H1 (cell line): ENCODE data around the gene SHMT2. TPM values are rescaled to one million over a fixed set of nuclear protein-coding genes. Genes with fewer than 3 reads are reported as not detected.

ENCODE experiments used
- CTCF ChIA-PET: fragments of 300-600 bp; sonication (Branson Sonifier 250); formaldehyde crosslinking; loops from one replicate; lab custom pipeline; 2021; ENCODE audit not compliant: partially characterized antibody; lab: Charles Lee
- POLR2A ChIA-PET: fragments of 300-600 bp; sonication (Branson Sonifier 250); formaldehyde crosslinking; loops from one replicate; lab custom pipeline; 2021; ENCODE audit warnings: inconsistent platforms; ENCODE audit not compliant: partially characterized antibody; lab: Charles Lee
- DNase-seq, 2 experiments: peaks; one replicate each; pipeline versions ENCODE4 v3.0.0 to v3.0.0-alpha.2; 2010 to 2022; ENCODE audit warnings: low spot score in 2 of 2, low read depth in 1 of 2, mixed read lengths in 1 of 2
- FAIRE-seq: peaks from 2 replicates; lab custom pipeline; 2011; peaks lifted over from hg19 to GRCh38; lab: Jason Lieb, UNC
- H2AFZ ChIP-seq: 2 replicates; pipeline ENCODE4 v1.8.1; 2012; ENCODE audit warnings: low read length, inconsistent platforms
- H2AK5ac ChIP-seq: 2 replicates; pipeline ENCODE4 v1.6.1; 2013; ENCODE audit warnings: low read depth, low read length
- H2BK120ac ChIP-seq: replicated peaks from 2 replicates; pipeline ENCODE3; 2013; ENCODE audit warnings: low read depth, low read length, inconsistent platforms
- H2BK12ac ChIP-seq: 2 replicates; pipeline ENCODE4 v1.6.1; 2013; ENCODE audit warnings: low read depth, low read length
- H2BK15ac ChIP-seq: 2 replicates; pipeline ENCODE4 v1.6.1; 2013; ENCODE audit warnings: low read length
- H2BK20ac ChIP-seq: 2 replicates; pipeline ENCODE4 v1.6.1; 2013; ENCODE audit warnings: low read length
- H2BK5ac ChIP-seq: 2 replicates; pipeline ENCODE4 v1.6.1; 2013; ENCODE audit warnings: low read depth, low read length
- H3K14ac ChIP-seq: 2 replicates; pipeline ENCODE4 v1.6.1; 2013; ENCODE audit warnings: inconsistent platforms; ENCODE audit not compliant: insufficient read length
- H3K18ac ChIP-seq: 2 replicates; pipeline ENCODE4 v1.6.1; 2013; ENCODE audit warnings: low read length; ENCODE audit errors: extremely low read depth
- H3K23ac ChIP-seq: 2 replicates; pipeline ENCODE4 v1.6.1; 2013; ENCODE audit warnings: inconsistent platforms; ENCODE audit not compliant: insufficient read length
- H3K23me2 ChIP-seq: 2 replicates; pipeline ENCODE4 v1.6.1; 2013; ENCODE audit warnings: low read depth, low read length
- H3K27ac ChIP-seq: 2 replicates; pipeline ENCODE4 v1.6.1; 2011; ENCODE audit warnings: low read depth, low read length, inconsistent platforms
- H3K27me3 ChIP-seq, 4 experiments: replicated peaks in 1 of 4; 1 replicate in 1 of 4; 2 replicates in 3 of 4; pipeline versions ENCODE4 v1.6.1 to v1.8.1; 2011 to 2013; ENCODE audit warnings: low read length in 3 of 4, mild to moderate bottlenecking in 3 of 4, inconsistent platforms in 2 of 4, mixed read lengths in 2 of 4, moderate library complexity in 1 of 4; ENCODE audit not compliant: control insufficient read depth in 3 of 4, insufficient read depth in 3 of 4; ENCODE audit errors: extremely low read depth in 1 of 4
- H3K36me3 ChIP-seq, 4 experiments: 2 replicates each; pipeline versions ENCODE4 v1.6.1 to v1.8.1; 2011 to 2013; ENCODE audit warnings: mild to moderate bottlenecking in 4 of 4, low read length in 3 of 4, moderate library complexity in 2 of 4, control low read depth in 1 of 4, inconsistent platforms in 1 of 4; ENCODE audit not compliant: insufficient read depth in 4 of 4, control insufficient read depth in 2 of 4
- H3K4ac ChIP-seq: replicated peaks from 2 replicates; pipeline ENCODE3; 2013; ENCODE audit warnings: low read length, low read depth, mixed read lengths, inconsistent platforms; ENCODE audit not compliant: insufficient read length
- H3K4me1 ChIP-seq, 4 experiments: replicated peaks in 1 of 4; 1 replicate in 1 of 4; 2 replicates in 3 of 4; pipeline versions ENCODE4 v1.6.1 to v1.8.1; 2011 to 2013; ENCODE audit warnings: low read length in 3 of 4, inconsistent platforms in 2 of 4, mixed read lengths in 1 of 4; ENCODE audit not compliant: insufficient read depth in 4 of 4, control insufficient read depth in 3 of 4
- H3K4me2 ChIP-seq, 2 experiments: 2 replicates each; pipeline versions ENCODE4 v1.6.1 to v1.8.1; 2011 to 2013; ENCODE audit warnings: low read depth in 2 of 2, low read length in 2 of 2, control low read depth in 1 of 2, inconsistent platforms in 1 of 2, mild to moderate bottlenecking in 1 of 2; ENCODE audit not compliant: insufficient read depth in 1 of 2
- H3K4me3 ChIP-seq, 4 experiments: fragments of 200-600, 300-600 bp in 1 of 4; sonication (generic), shearing (Covaris generic), sonication (Bioruptor Twin) in 1 of 4; 2 replicates each; pipeline versions ENCODE4 v1.5.1 to v1.8.1; 2011 to 2016; ENCODE audit warnings: low read length in 4 of 4, low read depth in 3 of 4, control low read depth in 2 of 4, inconsistent platforms in 2 of 4, mild to moderate bottlenecking in 2 of 4, mixed read lengths in 1 of 4, moderate library complexity in 1 of 4; ENCODE audit not compliant: insufficient read depth in 2 of 4; ENCODE audit errors: extremely low read depth in 1 of 4
- H3K56ac ChIP-seq: replicated peaks from 2 replicates; pipeline ENCODE3; 2013; ENCODE audit warnings: low read depth, mild to moderate bottlenecking, mixed read lengths, low read length, inconsistent platforms; ENCODE audit not compliant: insufficient read length
- H3K79me1 ChIP-seq: 2 replicates; pipeline ENCODE4 v1.6.1; 2013; ENCODE audit warnings: low read depth, low read length, control low read depth
- H3K79me2 ChIP-seq, 2 experiments: 2 replicates each; pipeline versions ENCODE4 v1.6.1 to v1.8.1; 2012 to 2013; ENCODE audit warnings: low read length in 2 of 2, mild to moderate bottlenecking in 2 of 2, inconsistent platforms in 1 of 2; ENCODE audit not compliant: insufficient read depth in 2 of 2, control insufficient read depth in 1 of 2
- H3K9ac ChIP-seq, 4 experiments: replicated peaks in 1 of 4; 1 replicate in 1 of 4; 2 replicates in 3 of 4; pipeline versions ENCODE4 v1.6.1 to v1.8.1; 2011 to 2013; ENCODE audit warnings: low read depth in 3 of 4, low read length in 3 of 4, control low read depth in 2 of 4, mild to moderate bottlenecking in 2 of 4, moderate library complexity in 2 of 4, inconsistent platforms in 1 of 4; ENCODE audit errors: extremely low read depth in 1 of 4
- H3K9me3 ChIP-seq, 2 experiments: 2 replicates each; pipeline versions ENCODE4 v1.6.1 to v1.8.1; 2012 to 2013; ENCODE audit warnings: mild to moderate bottlenecking in 2 of 2, moderate library complexity in 2 of 2, control low read depth in 1 of 2, inconsistent platforms in 1 of 2, low read depth in 1 of 2, low read length in 1 of 2, mixed read lengths in 1 of 2; ENCODE audit not compliant: insufficient read depth in 2 of 2
- H4K20me1 ChIP-seq, 2 experiments: replicated peaks in 1 of 2; 2 replicates each; pipeline versions ENCODE3 to v1.8.1; 2011 to 2013; ENCODE audit warnings: inconsistent platforms in 2 of 2, low read length in 2 of 2, mild to moderate bottlenecking in 1 of 2; ENCODE audit not compliant: insufficient read depth in 2 of 2, control insufficient read depth in 1 of 2
- H4K5ac ChIP-seq: 2 replicates; pipeline ENCODE4 v1.6.1; 2013; ENCODE audit warnings: low read length, low read depth, mixed read lengths, inconsistent platforms; ENCODE audit not compliant: insufficient read length
- H4K8ac ChIP-seq: 2 replicates; pipeline ENCODE4 v1.8.0; 2013; ENCODE audit warnings: mild to moderate bottlenecking, moderate library complexity, low read length, inconsistent platforms; ENCODE audit not compliant: insufficient read depth; ENCODE audit errors: extremely low read depth
- H4K91ac ChIP-seq: replicated peaks from 2 replicates; pipeline ENCODE3; 2013; ENCODE audit warnings: low read length, mixed read lengths, inconsistent platforms; ENCODE audit not compliant: insufficient read length
- BCL11A ChIP-seq, 2 experiments: IDR thresholded peaks; one replicate each; pipeline ENCODE4 v1.6.1; 2011; ENCODE audit warnings: low read depth in 2 of 2, low read length in 2 of 2, mild to moderate bottlenecking in 2 of 2
- CEBPB ChIP-seq: IDR thresholded peaks from 2 replicates; pipeline ENCODE4 v1.6.1; 2012; ENCODE audit warnings: low read depth, low read length
- E2F6 ChIP-seq: IDR thresholded peaks from 2 replicates; pipeline ENCODE4 v1.6.1; 2012; ENCODE audit warnings: inconsistent platforms
- EP300 ChIP-seq, 2 experiments: IDR thresholded peaks; 1 replicate in 1 of 2; 2 replicates in 1 of 2; pipeline ENCODE4 v1.6.1; 2011 to 2012; ENCODE audit warnings: low read depth in 2 of 2, low read length in 2 of 2, mild to moderate bottlenecking in 2 of 2, borderline replicate concordance in 1 of 2, inconsistent platforms in 1 of 2, moderate library complexity in 1 of 2
- EZH2 ChIP-seq: fragments of 200-600 bp; sonication (generic); IDR thresholded peaks from 2 replicates; pipeline ENCODE4 v1.7.1; 2012; ENCODE audit warnings: low read depth, mild to moderate bottlenecking, moderate library complexity, low read length, inconsistent platforms; ENCODE audit not compliant: severe bottlenecking
- NANOG ChIP-seq: IDR thresholded peaks from 2 replicates; pipeline ENCODE4 v1.6.1; 2011; ENCODE audit warnings: low read length, low read depth, mild to moderate bottlenecking, inconsistent platforms; ENCODE audit not compliant: insufficient read depth, poor library complexity, severe bottlenecking
- SAP30 ChIP-seq: fragments of 300-600 bp; sonication (generic); IDR thresholded peaks from 2 replicates; pipeline ENCODE4 v1.7.1; 2012; ENCODE audit warnings: low read length, moderate library complexity, mild to moderate bottlenecking, inconsistent platforms; ENCODE audit not compliant: insufficient read depth, insufficient replicate concordance
- SIX5 ChIP-seq: IDR thresholded peaks from 2 replicates; pipeline ENCODE4 v1.6.1; 2011; ENCODE audit warnings: mild to moderate bottlenecking, low read depth, low read length
- SP4 ChIP-seq: IDR thresholded peaks from 2 replicates; pipeline ENCODE4 v1.6.1; 2012; ENCODE audit warnings: low read length, inconsistent platforms
- SUZ12 ChIP-seq: fragments of 200-600 bp; sonication (generic); IDR thresholded peaks from 2 replicates; pipeline ENCODE4 v1.6.1; 2012; ENCODE audit warnings: mild to moderate bottlenecking, inconsistent platforms, low read length, moderate library complexity, mixed read lengths
- WGBS, 2 experiments: shearing (Covaris generic) in 1 of 2; methylation state at CpG; one replicate each; pipeline versions ENCODE4 v1.1.6 to v1.1.7; 2013 to 2015; ENCODE audit warnings: low lambda C conversion rate in 2 of 2, mixed read lengths in 2 of 2, inconsistent platforms in 1 of 2, low coverage in 1 of 2, missing lambda C conversion rate in 1 of 2; ENCODE audit not compliant: insufficient replicate concordance in 2 of 2, insufficient coverage in 1 of 2, insufficient read length in 1 of 2; ENCODE audit errors: extremely low coverage in 1 of 2, missing lambda C conversion rate in 1 of 2; 5-methylcytosine and 5-hydroxymethylcytosine counted together
- polyA plus RNA-seq, 7 experiments: library from polyadenylated mRNA; depleted of rRNA in 3 of 7; stranded (reverse) in 5 of 7; unstranded in 2 of 7; fragments of >200 nt in 5 of 7; fragments of 200-250 nt in 2 of 7; gene quantifications; 1 replicate in 5 of 7; 2 replicates in 1 of 7; 4 replicates in 1 of 7; pipeline versions ENCODE4 v1.2.1 to v1.2.3, GENCODE V29; 2011 to 2013; ENCODE audit warnings: missing spikeins in 2 of 7, mixed read lengths in 2 of 7
- total RNA-seq: library from RNA; stranded (reverse); fragmentation: NEBNext Ultra II Directional; extraction: Animal tissue kit (Norgen Biotek cat#: 25700); gene quantifications from 2 replicates; pipeline ENCODE4 v1.2.1, GENCODE V29; 2021
- TF ChIP-seq, protein P1 (sequence below): IDR thresholded peaks from 2 replicates; pipeline ENCODE4 v1.6.1; 2012; ENCODE audit warnings: low read length, inconsistent platforms

The SHMT2 gene
- total and polyA plus RNA-seq, 2 of the 8 experiments (the other 6 are each of a cell fraction or from before 2014, with no cell fraction given), result 274 to 520 TPM

DNA sequence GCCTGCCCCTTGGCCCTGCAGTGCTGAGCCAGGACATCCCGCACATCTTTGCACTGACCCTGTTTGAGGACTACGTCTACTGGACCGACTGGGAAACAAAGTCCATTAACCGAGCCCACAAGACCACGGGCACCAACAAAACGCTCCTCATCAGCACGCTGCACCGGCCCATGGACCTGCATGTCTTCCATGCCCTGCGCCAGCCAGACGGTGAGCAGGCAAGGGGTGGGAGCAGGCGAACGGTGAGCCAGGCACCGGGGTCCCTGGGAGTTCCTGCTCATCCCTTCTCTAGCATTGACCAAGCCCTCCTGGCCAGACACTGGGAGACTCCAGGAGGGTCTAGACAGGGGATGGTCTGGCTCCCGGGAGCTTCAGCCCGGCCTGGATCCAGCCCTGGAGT, 30.3 kb upstream of the SHMT2 start:
- Histone ChIP-seq H2BK5ac (no peak overlapping the region), H3K27ac (no peak overlapping the region), H2BK120ac (no peak overlapping the region), H2BK15ac (no peak overlapping the region), H2AFZ (no peak overlapping the region), H2BK12ac (no peak overlapping the region), H3K4me3 (no peak overlapping the region), H3K9me3 (no peaks in the 10 kb centered on the region), H3K9ac (no peak overlapping the region), H4K8ac (no peak overlapping the region), H3K23ac (no peak overlapping the region), H4K20me1 (peaks cover 8 to 24% of the 10 kb centered on the region in 2 experiments), H3K79me1 (no peaks in the 10 kb centered on the region; the same call in 1 of the 2 replicates), H3K27me3 (no peaks in the 10 kb centered on the region), H3K36me3 (peaks cover 55 to 99% (median 91%) of the 10 kb centered on the region in 4 experiments), H3K4ac (no peak overlapping the region), H2BK20ac (no peak overlapping the region), H4K5ac (no peak overlapping the region), H2AK5ac (no peak overlapping the region), H4K91ac (no peak overlapping the region), H3K18ac (no peak overlapping the region), H3K4me2 (no peak overlapping the region), H3K4me1 (no peaks in the 10 kb centered on the region), H3K56ac (no peak overlapping the region), H3K23me2 (no peaks in the 10 kb centered on the region; the same call in 1 of the 2 replicates), H3K14ac (no peak overlapping the region), H3K79me2 (no peaks in the 10 kb centered on the region)
- FAIRE-seq (no peak), DNase-seq (no peak)
- 98% methylated on average over 13 of the region's 15 CpGs; no CpG with 5 or more reads in 1 of the 2 experiments for WGBS, 2 experiments
- POLR2A ChIA-PET, result interaction anchor here (1.0 to 6.5 kb wide), 8 partner anchors 11 to 60 kb away, joined by 3 to 53 read pairs (median 4); partner anchors contain the start of gene SHMT2
- CTCF ChIA-PET, result interaction anchor here (0.7 to 5.6 kb wide), 4 partner anchors 11 to 49 kb away, joined by 3 to 32 read pairs (median 4); no protein-coding TSS in a partner anchor
- TF ChIP-seq NANOG (no peak), SUZ12 (no peak), SAP30 (no peak), EZH2 (no peak), CEBPB (no peak), SIX5 (no peak), BCL11A (IDR thresholded peaks at IDR 0.05; ENCODE audit: low read depth in 2 of 2, low read length in 2 of 2) (no peak), EP300 (IDR thresholded peaks at IDR 0.05; ENCODE audit: borderline replicate concordance in 1 of 2, low read depth in 2 of 2, low read length in 2 of 2) (no peak), SP4 (no peak), E2F6 (no peak)
- TF ChIP-seq, protein P1, sequence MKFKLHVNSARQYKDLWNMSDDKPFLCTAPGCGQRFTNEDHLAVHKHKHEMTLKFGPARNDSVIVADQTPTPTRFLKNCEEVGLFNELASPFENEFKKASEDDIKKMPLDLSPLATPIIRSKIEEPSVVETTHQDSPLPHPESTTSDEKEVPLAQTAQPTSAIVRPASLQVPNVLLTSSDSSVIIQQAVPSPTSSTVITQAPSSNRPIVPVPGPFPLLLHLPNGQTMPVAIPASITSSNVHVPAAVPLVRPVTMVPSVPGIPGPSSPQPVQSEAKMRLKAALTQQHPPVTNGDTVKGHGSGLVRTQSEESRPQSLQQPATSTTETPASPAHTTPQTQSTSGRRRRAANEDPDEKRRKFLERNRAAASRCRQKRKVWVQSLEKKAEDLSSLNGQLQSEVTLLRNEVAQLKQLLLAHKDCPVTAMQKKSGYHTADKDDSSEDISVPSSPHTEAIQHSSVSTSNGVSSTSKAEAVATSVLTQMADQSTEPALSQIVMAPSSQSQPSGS, result no peak
